ENCODE results near the gene LBX1.
A peak's percentile ranks its signal among the peaks of the same experiment; 100 is the strongest.
"Not testable (repeated sequence)": the region's sequence is repeated elsewhere in the genome, so short reads cannot be mapped to it uniquely, and the experiment has no call there.

Gene LBX1

GRCh38 chr10:101215397-101216206 lies 13.7 kb downstream of the LBX1 start:
- TF ChIP-seq ZFX (IDR thresholded peaks at IDR 0.05; ENCODE audit: borderline replicate concordance) (no peak), CTCF (IDR thresholded peaks at IDR 0.05) (no peak)
- H3K27ac ChIP-seq: no peak overlapping the region

- no peak overlapping the region for H3K27ac ChIP-seq
- TF ChIP-seq ZFX (IDR thresholded peaks at IDR 0.05; ENCODE audit: borderline replicate concordance) (no peak), CTCF (IDR thresholded peaks at IDR 0.05) (peak; percentile 94)
Measured at GRCh38 chr10:101214446-101215396, 14.5 kb downstream of the LBX1 start.

- no peak for TF ChIP-seq ZFX (IDR thresholded peaks at IDR 0.05; ENCODE audit: borderline replicate concordance)
- no peak for TF ChIP-seq CTCF (IDR thresholded peaks at IDR 0.05)
- no peak overlapping the region for H3K27ac ChIP-seq
Measured at GRCh38 chr10:101208543-101208942, 20.7 kb downstream of the LBX1 start.

GRCh38 chr10:101207026-101207425 lies 22.2 kb downstream of the LBX1 start:
- H3K27ac ChIP-seq: no peak overlapping the region
- no peak for TF ChIP-seq CTCF (IDR thresholded peaks at IDR 0.05)
- no peak for TF ChIP-seq ZFX (IDR thresholded peaks at IDR 0.05; ENCODE audit: borderline replicate concordance)

GRCh38 chr10:101202667-101203066 lies 26.6 kb downstream of the LBX1 start:
- H3K27ac ChIP-seq: not testable (repeated sequence)

GRCh38 chr10:101198326-101198977 lies 30.8 kb downstream of the LBX1 start:
- H3K27ac ChIP-seq: not testable (repeated sequence)

GRCh38 chr10:101195921-101196320 lies 33.3 kb downstream of the LBX1 start:
- TF ChIP-seq ZFX (IDR thresholded peaks at IDR 0.05; ENCODE audit: borderline replicate concordance) (no peak), CTCF (IDR thresholded peaks at IDR 0.05) (no peak)
- H3K27ac ChIP-seq: no peak overlapping the region
